DOHH2 (cell line): Measurements from ENCODE around the gene FRAS1.

ENCODE experiments used
- H3F3A ChIP-seq: fragments of 200-600 bp; sonication (generic), shearing (Covaris generic); 2 replicates; pipeline ENCODE4 v1.6.0; 2016; ENCODE audit warnings: antibody characterized with exemption, mild to moderate bottlenecking; ENCODE audit not compliant: control insufficient read depth, insufficient read depth
- H3K27ac ChIP-seq: fragments of 200-600 bp; sonication (generic); 2 replicates; pipeline ENCODE4 v1.5.1; 2014; ENCODE audit warnings: low read depth, mild to moderate bottlenecking, low read length, moderate library complexity
- H3K27me3 ChIP-seq: fragments of 200-600 bp; sonication (generic); 2 replicates; pipeline ENCODE4 v1.6.1; 2014; ENCODE audit warnings: mild to moderate bottlenecking, low read length, mixed read lengths; ENCODE audit not compliant: control insufficient read depth
- H3K36me3 ChIP-seq: fragments of 200-600 bp; sonication (generic); 2 replicates; pipeline ENCODE4 v1.6.1; 2014; ENCODE audit warnings: mild to moderate bottlenecking, low read length, moderate library complexity, mixed read lengths; ENCODE audit not compliant: control insufficient read depth
- H3K4me1 ChIP-seq: fragments of 200-600 bp; sonication (generic); 2 replicates; pipeline ENCODE4 v1.6.1; 2014; ENCODE audit warnings: mild to moderate bottlenecking, low read length, mixed read lengths; ENCODE audit not compliant: control insufficient read depth
- H3K4me2 ChIP-seq: fragments of 200-600 bp; sonication (generic); 2 replicates; pipeline ENCODE4 v1.6.0; 2014; ENCODE audit warnings: mild to moderate bottlenecking, low read length, moderate library complexity
- H3K4me3 ChIP-seq: fragments of 200-600 bp; sonication (generic); 2 replicates; pipeline ENCODE4 v1.5.1; 2014; ENCODE audit warnings: mild to moderate bottlenecking, low read length, mixed read lengths
- H3K79me2 ChIP-seq: fragments of 200-600 bp; sonication (generic); 2 replicates; pipeline ENCODE4 v1.6.1; 2014; ENCODE audit warnings: mild to moderate bottlenecking, low read length, mixed read lengths; ENCODE audit not compliant: control insufficient read depth
- H3K9me2 ChIP-seq: fragments of 200-600 bp; sonication (generic); replicated peaks from 2 replicates; pipeline ENCODE4 v1.6.1; 2014; ENCODE audit warnings: mild to moderate bottlenecking, low read length, mixed read lengths; ENCODE audit not compliant: control insufficient read depth
- H3K9me3 ChIP-seq: fragments of 200-600 bp; sonication (generic); 2 replicates; pipeline ENCODE4 v1.6.1; 2014; ENCODE audit warnings: antibody characterized with exemption, low read length, mixed read lengths; ENCODE audit not compliant: control insufficient read depth, insufficient read depth
- H4K20me1 ChIP-seq: fragments of 200-600 bp; sonication (generic); 2 replicates; pipeline ENCODE4 v1.6.0; 2014; ENCODE audit warnings: low read depth, mild to moderate bottlenecking, antibody characterized with exemption, low read length, moderate library complexity; ENCODE audit not compliant: control insufficient read depth, insufficient read depth
- EZH2phosphoT487 ChIP-seq: fragments of 200-600 bp; sonication (generic); IDR thresholded peaks from 2 replicates; pipeline ENCODE4 v1.6.1; 2017; ENCODE audit warnings: borderline replicate concordance, mild to moderate bottlenecking, antibody characterized with exemption, low read length, moderate library complexity, mixed read lengths
- TF ChIP-seq, protein P1 (sequence below): fragments of 200-600 bp; sonication (generic); IDR thresholded peaks from one replicate; pipeline ENCODE4 v1.5.1; 2014; ENCODE audit warnings: antibody characterized with exemption, mild to moderate bottlenecking, low read depth, low read length; ENCODE audit not compliant: poor library complexity, severe bottlenecking

The FRAS1 gene

DNA sequence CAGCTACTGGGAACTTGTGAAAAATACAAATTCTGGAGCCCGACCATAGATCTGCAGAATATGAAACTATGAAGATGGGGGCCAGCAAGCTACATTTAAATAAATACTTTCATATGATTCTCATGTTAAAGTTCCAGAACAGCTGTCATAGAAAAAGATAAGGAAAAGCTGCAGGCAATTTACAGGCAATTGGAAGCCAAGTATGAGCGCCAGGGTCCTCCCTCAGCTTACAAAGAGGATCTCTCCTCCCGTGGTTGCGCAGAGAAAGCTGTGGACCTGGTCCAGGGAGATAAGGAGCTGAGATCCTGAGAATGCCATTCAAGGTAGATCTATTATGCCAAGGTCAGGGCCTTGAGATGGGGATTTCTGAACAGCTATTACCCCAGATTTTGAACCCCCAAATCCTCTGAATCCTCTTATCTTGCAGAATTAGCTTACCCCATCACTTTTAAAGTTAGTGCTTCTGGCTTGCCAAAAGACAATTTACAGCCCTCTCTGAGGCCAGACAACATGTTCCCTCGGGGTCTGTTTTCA lies 25.6 kb upstream of the FRAS1 start:
- Histone ChIP-seq H3K79me2 (no peaks in the 10 kb centered on the region), H3K9me2 (no peaks in the 10 kb centered on the region), H3K36me3 (no peaks in the 10 kb centered on the region), H3F3A (no peaks in the 10 kb centered on the region), H3K4me3 (no peak overlapping the region), H3K27ac (no peak overlapping the region), H3K27me3 (no peaks in the 10 kb centered on the region), H3K4me2 (no peak overlapping the region), H4K20me1 (no peaks in the 10 kb centered on the region), H3K4me1 (no peaks in the 10 kb centered on the region), H3K9me3 (no peaks in the 10 kb centered on the region)
- TF ChIP-seq, protein P1, sequence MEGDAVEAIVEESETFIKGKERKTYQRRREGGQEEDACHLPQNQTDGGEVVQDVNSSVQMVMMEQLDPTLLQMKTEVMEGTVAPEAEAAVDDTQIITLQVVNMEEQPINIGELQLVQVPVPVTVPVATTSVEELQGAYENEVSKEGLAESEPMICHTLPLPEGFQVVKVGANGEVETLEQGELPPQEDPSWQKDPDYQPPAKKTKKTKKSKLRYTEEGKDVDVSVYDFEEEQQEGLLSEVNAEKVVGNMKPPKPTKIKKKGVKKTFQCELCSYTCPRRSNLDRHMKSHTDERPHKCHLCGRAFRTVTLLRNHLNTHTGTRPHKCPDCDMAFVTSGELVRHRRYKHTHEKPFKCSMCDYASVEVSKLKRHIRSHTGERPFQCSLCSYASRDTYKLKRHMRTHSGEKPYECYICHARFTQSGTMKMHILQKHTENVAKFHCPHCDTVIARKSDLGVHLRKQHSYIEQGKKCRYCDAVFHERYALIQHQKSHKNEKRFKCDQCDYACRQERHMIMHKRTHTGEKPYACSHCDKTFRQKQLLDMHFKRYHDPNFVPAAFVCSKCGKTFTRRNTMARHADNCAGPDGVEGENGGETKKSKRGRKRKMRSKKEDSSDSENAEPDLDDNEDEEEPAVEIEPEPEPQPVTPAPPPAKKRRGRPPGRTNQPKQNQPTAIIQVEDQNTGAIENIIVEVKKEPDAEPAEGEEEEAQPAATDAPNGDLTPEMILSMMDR, result no peak
- no peak for TF ChIP-seq EZH2phosphoT487

DNA sequence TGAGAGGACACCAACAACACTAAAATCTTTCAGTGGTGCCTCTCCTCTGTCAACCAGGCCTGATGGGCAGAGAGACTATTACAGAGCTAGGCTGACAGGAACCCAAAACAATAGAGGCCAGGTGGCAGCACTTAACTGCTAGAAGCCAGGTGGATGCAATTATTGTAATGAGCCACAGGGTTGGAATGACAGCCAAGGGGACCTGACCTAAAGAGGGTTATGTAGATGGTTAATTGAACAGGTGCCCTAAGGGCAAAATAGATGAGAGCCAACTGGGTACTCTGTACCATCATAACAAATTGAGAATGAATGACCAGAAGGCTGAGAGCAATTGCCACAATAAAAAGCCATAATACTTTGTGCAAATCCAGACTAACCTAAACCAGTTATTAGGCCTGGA lies 24.7 kb upstream of the FRAS1 start:
- H4K20me1 ChIP-seq, result no peaks in the 10 kb centered on the region
- no peak overlapping the region for H3K27ac ChIP-seq
- no peak overlapping the region for H3K4me2 ChIP-seq
- no peaks in the 10 kb centered on the region for H3K4me1 ChIP-seq
- TF ChIP-seq, protein P1, result no peak
- no peak for TF ChIP-seq EZH2phosphoT487
- H3K36me3 ChIP-seq, result no peaks in the 10 kb centered on the region
- H3F3A ChIP-seq, result no peaks in the 10 kb centered on the region
- no peaks in the 10 kb centered on the region for H3K27me3 ChIP-seq
- H3K9me3 ChIP-seq, result no peaks in the 10 kb centered on the region
- H3K9me2 ChIP-seq, result no peaks in the 10 kb centered on the region
- H3K79me2 ChIP-seq, result no peaks in the 10 kb centered on the region
- no peak overlapping the region for H3K4me3 ChIP-seq

DNA sequence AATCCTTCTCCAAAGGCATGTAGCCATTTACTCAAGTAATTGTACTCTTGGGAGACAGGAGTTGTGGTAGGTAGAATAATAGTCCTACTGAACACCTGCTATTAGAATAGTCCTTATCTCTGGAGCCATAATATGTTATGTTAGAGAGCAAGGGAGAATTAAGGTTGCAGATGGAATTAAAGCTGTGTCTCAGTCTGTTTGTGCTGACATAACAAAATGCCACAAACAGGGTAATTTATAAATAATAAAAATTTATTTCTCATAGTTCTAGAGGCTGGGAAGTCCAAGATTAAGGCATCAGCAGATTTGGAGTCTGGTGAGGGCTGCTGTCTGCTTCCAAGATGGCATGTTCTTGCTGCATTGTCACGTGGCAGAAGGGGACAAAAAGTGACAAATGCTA lies 24.2 kb upstream of the FRAS1 start:
- Histone ChIP-seq H3K4me3 (no peak overlapping the region), H3F3A (no peaks in the 10 kb centered on the region), H3K79me2 (no peaks in the 10 kb centered on the region), H3K36me3 (no peaks in the 10 kb centered on the region), H3K27me3 (no peaks in the 10 kb centered on the region), H4K20me1 (no peaks in the 10 kb centered on the region), H3K9me2 (no peaks in the 10 kb centered on the region), H3K4me1 (no peaks in the 10 kb centered on the region), H3K4me2 (no peak overlapping the region), H3K27ac (no peak overlapping the region), H3K9me3 (no peaks in the 10 kb centered on the region)
- TF ChIP-seq, protein P1, result no peak
- no peak for TF ChIP-seq EZH2phosphoT487

DNA sequence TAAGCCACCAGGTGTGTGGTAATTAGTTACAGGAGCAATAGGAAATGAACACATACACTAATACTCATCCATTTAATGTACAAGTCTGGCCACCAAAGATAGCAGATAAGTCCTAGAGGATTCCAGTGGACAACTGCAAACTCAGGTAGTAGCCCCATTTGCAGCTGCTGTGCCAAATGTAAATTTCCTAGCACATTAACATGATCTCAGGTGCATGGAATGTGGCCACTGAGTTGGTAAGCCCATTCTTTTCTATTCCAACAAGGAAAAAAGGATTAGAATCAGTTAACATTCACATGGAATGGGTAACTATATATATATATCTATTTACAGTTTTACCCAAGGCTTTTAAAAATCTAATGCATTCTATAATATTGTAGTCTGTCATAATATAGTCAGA lies 23.3 kb upstream of the FRAS1 start:
- Histone ChIP-seq H3K9me2 (no peaks in the 10 kb centered on the region), H3K27ac (no peak overlapping the region), H3K79me2 (no peaks in the 10 kb centered on the region), H3K36me3 (no peaks in the 10 kb centered on the region), H3K9me3 (no peaks in the 10 kb centered on the region), H3K4me1 (no peaks in the 10 kb centered on the region), H4K20me1 (no peaks in the 10 kb centered on the region), H3K4me2 (no peak overlapping the region), H3K27me3 (no peaks in the 10 kb centered on the region), H3F3A (no peaks in the 10 kb centered on the region), H3K4me3 (no peak overlapping the region)
- TF ChIP-seq EZH2phosphoT487, result no peak
- TF ChIP-seq, protein P1, result no peak
